Mucosa of stomach (tissue), 1 donor: ENCODE data around the gene NAA50.

Experiments
- H3K27me3 ChIP-seq: one replicate; pipeline ENCODE4 v1.7.0; 2013; ENCODE audit warnings: mild to moderate bottlenecking, low read length; ENCODE audit not compliant: control insufficient read depth, insufficient read depth
- H3K36me3 ChIP-seq: one replicate; pipeline ENCODE4 v1.7.0; 2013; ENCODE audit warnings: low read length; ENCODE audit not compliant: control insufficient read depth, insufficient read depth
- H3K4me1 ChIP-seq: one replicate; pipeline ENCODE4 v1.7.0; 2013; ENCODE audit warnings: mild to moderate bottlenecking, low read length; ENCODE audit not compliant: control insufficient read depth, insufficient read depth
- H3K4me3 ChIP-seq: one replicate; pipeline ENCODE4 v1.7.0; 2013; ENCODE audit warnings: low read length
- H3K9ac ChIP-seq: one replicate; pipeline ENCODE4 v1.7.0; 2013; ENCODE audit warnings: mild to moderate bottlenecking, low read length, moderate library complexity
- H3K9me3 ChIP-seq: one replicate; pipeline ENCODE4 v1.7.0; 2013; ENCODE audit warnings: mild to moderate bottlenecking, low read length, moderate library complexity; ENCODE audit not compliant: control insufficient read depth
- donor health status: Pancreatic carcinoma.

The NAA50 gene

DNA sequence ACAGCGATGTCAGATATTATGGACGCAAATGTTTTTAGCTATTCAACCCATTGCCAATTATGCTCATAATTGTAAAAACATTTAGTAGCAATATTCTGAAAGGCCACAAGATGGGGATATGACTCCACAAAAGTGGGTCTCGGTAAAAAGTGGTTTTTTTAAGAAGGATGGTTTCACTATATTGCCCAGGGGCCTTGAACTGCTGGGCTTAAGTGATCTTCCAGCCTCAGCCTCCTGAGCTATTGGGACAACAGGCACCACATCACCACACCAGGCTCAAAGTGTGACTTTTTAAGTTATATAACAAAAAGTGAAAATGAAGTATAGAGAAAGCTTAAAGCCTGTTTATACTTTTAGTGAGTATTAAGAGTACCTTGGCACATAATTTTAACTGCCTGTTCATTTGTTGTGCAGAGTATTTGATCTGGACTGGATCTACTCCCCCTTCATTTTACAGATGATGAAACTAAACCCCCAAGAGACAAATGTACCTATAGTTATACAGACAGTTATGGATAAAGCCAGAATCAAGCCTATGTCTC, 9.4 kb downstream of the NAA50 start:
- Histone ChIP-seq H3K9ac (peak overlapping the region; percentile 9), H3K4me3 (no peak overlapping the region), H3K27me3 (no peaks in the 10 kb centered on the region), H3K9me3 (no peaks in the 10 kb centered on the region), H3K4me1 (peaks cover 5% of the 10 kb centered on the region), H3K36me3 (no peaks in the 10 kb centered on the region)

DNA sequence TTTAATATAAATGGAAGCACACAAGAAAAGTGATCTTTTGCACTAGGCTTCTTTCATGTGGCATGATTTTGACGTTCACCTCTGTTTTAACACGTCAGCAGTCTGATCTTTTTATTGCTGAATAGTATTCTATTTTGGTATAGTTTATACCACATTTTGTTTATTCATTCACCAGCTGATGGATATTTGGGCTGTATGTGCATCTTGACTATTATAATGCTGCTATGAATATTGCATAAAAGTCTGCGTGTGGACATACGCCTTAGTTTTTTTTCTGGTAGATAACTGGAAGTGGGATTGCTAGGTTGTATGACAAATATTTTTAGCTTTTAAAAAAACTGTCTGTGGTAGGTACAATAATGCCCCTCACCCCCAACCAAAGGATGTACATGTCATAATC, 14.4 kb downstream of the NAA50 start:
- no peak overlapping the region for H3K9ac ChIP-seq
- no peaks in the 10 kb centered on the region for H3K27me3 ChIP-seq
- no peaks in the 10 kb centered on the region for H3K36me3 ChIP-seq
- peaks cover 3% of the 10 kb centered on the region for H3K4me1 ChIP-seq
- no peaks in the 10 kb centered on the region for H3K9me3 ChIP-seq
- no peak overlapping the region for H3K4me3 ChIP-seq

DNA sequence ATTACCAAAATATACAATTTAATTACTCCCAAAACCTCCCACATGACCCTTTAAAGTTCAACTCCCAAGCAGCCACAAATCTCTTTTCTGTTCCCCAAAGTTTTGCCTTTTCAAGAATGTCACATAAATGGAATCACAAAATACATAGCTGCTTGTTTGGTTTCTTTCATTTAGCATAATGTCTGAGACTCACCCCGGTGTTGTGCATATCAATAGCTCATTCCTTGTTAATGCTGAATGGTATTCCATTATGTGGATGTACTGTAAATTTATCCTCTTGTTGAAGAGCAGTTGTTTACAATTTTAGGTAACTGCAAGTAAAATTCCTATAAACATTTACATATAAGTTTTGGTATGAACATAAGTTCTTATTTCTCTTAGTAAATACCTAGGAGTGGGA, 15.5 kb downstream of the NAA50 start:
- no peak overlapping the region for H3K9ac ChIP-seq
- no peaks in the 10 kb centered on the region for H3K36me3 ChIP-seq
- H3K9me3 ChIP-seq, result no peaks in the 10 kb centered on the region
- no peaks in the 10 kb centered on the region for H3K27me3 ChIP-seq
- no peak overlapping the region for H3K4me3 ChIP-seq
- H3K4me1 ChIP-seq, result no peaks in the 10 kb centered on the region

DNA sequence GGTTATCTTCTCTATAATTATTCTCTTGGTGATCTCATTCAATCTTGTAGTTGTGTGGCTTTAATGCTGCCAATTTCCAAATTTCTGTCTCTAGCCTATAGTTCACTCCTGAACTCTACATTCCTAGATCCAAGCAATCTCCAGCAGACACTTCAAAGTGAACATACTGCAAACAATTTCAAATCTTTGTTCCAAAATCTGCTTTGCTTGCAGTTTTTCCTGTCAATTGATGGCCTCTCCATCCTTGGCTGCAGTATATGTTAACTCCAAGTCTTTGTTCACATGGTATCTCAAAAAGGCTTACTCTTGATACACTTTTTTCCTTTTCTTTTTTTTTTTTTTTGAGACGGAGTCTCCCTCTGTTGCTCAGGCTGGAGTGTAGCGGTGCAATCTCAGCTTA, 17.4 kb downstream of the NAA50 start:
- Histone ChIP-seq H3K9ac (no peak overlapping the region), H3K36me3 (no peaks in the 10 kb centered on the region), H3K27me3 (no peaks in the 10 kb centered on the region), H3K4me3 (no peak overlapping the region), H3K9me3 (no peaks in the 10 kb centered on the region), H3K4me1 (peaks cover 4% of the 10 kb centered on the region)

DNA sequence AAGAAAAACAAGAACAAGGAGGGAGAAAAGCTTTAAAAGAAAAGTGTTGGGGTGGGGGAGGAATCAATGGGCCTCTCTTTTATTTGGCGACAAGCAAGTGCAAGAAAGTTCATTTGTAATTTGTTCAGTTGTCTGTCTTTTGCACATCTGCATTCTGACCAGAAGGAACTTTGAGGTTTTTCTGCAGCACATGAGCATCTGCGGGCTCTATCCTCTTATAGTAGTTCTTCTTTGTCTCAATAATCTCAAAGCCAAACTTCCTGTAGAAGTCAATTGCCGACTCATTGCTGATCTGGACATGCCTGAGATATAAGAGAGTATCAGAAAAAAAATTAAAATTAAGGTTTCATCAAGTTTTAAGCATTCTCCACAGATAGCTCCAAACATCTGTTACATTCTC, 24.4 kb downstream of the NAA50 start:
- no peaks in the 10 kb centered on the region for H3K27me3 ChIP-seq
- peaks cover 4% of the 10 kb centered on the region for H3K4me1 ChIP-seq
- no peak overlapping the region for H3K4me3 ChIP-seq
- H3K9ac ChIP-seq, result no peak overlapping the region
- peaks cover 7% of the 10 kb centered on the region for H3K36me3 ChIP-seq
- no peaks in the 10 kb centered on the region for H3K9me3 ChIP-seq

DNA sequence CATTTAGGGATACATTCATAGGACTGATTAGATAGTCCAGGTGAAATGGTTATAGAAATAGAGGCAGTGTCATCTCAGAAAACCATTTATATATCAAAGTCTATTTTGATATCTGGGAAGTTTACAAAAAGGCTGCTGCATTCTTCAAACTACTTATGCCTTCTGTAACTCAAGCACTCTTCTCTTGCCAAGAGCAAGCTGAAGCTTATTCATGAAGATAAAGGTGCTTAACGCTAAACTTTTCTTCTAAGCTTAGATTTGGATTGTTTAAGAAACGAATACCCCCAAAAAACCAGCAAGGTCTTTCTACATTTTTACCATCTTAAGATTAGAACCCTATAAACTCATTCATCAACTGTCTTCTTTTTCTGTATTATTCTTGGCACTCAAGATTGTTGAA, 26.3 kb downstream of the NAA50 start:
- Histone ChIP-seq H3K4me3 (no peak overlapping the region), H3K9me3 (no peaks in the 10 kb centered on the region), H3K36me3 (peaks cover 7% of the 10 kb centered on the region), H3K4me1 (peaks cover 4% of the 10 kb centered on the region), H3K27me3 (no peaks in the 10 kb centered on the region), H3K9ac (no peak overlapping the region)

DNA sequence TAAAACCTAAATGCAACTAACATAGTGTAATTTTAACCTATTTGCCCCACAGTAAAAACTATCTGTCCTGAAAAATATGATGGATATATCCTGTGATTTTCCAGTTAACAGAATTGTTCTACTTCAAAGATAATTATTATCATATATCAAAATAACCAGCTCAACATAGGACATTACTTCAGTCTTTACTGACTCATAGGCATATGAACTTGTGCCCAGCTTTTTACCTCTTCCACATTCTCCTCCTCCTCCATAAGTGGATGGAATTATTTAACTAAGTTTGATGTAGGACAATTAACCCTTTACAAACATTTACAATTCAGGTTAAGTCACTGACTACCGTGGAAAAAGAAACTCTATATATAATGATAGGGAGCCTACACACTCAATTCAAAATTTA, 26.8 kb downstream of the NAA50 start:
- Histone ChIP-seq H3K36me3 (peaks cover 7% of the 10 kb centered on the region), H3K4me1 (peaks cover 4% of the 10 kb centered on the region), H3K9me3 (no peaks in the 10 kb centered on the region), H3K9ac (no peak overlapping the region), H3K4me3 (no peak overlapping the region), H3K27me3 (no peaks in the 10 kb centered on the region)

DNA sequence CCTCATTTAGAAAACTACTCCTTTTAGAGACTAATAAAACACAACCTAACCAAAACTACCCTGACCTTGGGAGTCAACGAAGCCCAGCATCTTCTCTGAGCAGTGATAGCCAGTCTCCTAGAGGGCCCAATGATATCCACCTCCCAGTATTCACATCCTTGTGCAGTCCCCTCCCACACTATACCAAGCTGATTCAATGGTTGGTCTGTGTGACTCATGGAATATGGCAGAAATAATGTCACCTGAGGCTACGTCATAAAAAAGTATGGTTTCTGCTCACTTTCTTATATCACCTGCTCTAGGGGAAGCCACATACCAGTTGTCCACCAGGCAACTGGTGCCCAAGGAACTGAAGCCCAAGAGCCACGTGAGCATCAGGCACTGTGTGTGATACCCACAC, 28.2 kb downstream of the NAA50 start:
- peaks cover 7% of the 10 kb centered on the region for H3K36me3 ChIP-seq

DNA sequence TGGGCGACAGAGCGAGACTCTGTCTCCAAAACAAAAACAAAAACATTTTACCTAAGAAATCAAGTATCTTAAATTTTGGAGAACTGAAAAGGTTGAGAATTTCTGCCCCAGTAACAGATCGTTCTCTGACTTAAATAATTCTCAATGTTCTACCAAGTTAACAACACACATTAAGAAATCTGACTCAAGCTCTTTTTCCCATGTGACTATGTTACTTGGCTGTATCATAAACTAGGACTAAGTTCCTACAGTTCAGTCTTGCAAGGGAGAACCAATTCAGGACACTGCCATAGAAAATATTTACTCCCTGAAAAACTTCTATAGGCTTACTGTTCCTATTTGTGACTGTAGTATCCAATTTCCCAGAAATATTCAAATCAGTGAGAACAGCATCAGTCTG, 28.7 kb downstream of the NAA50 start:
- H3K9me3 ChIP-seq, result no peaks in the 10 kb centered on the region
- H3K9ac ChIP-seq, result no peak overlapping the region
- H3K27me3 ChIP-seq, result no peaks in the 10 kb centered on the region
- H3K36me3 ChIP-seq, result peaks cover 7% of the 10 kb centered on the region
- H3K4me3 ChIP-seq, result no peak overlapping the region
- no peaks in the 10 kb centered on the region for H3K4me1 ChIP-seq

More for the DNA sequence above, 28.2 kb downstream of the NAA50 start:
- H3K9me3 ChIP-seq, result no peaks in the 10 kb centered on the region
- no peaks in the 10 kb centered on the region for H3K27me3 ChIP-seq
- no peaks in the 10 kb centered on the region for H3K4me1 ChIP-seq
- no peak overlapping the region for H3K4me3 ChIP-seq
- no peak overlapping the region for H3K9ac ChIP-seq

DNA sequence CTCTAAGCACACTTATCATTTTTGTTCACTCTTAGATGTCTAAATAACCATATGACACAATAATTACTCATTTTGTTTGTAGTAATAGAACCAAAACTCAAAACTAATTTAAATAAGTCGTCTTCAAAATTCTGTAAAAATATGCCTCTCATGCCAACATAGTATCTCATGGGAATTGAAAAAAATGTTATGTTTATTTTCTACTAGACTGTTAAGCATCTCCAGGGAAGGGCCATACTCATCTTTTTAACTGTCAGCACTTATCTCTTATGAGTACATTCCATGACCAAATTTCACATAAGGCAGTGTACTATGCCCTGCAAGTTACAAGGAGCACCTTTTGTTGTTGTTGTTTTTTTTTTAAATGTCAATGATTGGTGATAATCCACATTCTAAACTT, 31.3 kb downstream of the NAA50 start:
- no peaks in the 10 kb centered on the region for H3K27me3 ChIP-seq
- H3K4me1 ChIP-seq, result no peaks in the 10 kb centered on the region
- H3K9ac ChIP-seq, result no peak overlapping the region
- H3K9me3 ChIP-seq, result no peaks in the 10 kb centered on the region
- no peaks in the 10 kb centered on the region for H3K36me3 ChIP-seq
- no peak overlapping the region for H3K4me3 ChIP-seq

DNA sequence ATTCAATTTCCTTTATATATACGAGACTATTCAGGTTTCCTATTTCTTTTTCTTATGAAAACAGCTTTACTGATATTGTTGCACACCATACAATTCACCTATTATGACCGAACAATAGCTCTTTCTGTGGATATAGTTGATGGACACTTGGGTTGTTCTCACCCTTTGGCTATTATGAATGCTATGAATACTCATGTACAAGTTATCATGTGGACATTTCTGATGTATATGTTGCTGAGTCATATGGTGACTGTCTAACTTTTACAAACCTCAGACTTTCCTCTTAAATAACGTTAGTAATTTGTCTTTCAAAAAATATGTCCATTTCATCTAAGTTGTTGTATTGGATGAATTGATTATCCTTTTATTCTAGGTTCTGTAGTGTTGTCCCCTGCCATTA, 33.9 kb downstream of the NAA50 start:
- Histone ChIP-seq H3K27me3 (no peaks in the 10 kb centered on the region), H3K4me1 (no peaks in the 10 kb centered on the region), H3K36me3 (no peaks in the 10 kb centered on the region)

DNA sequence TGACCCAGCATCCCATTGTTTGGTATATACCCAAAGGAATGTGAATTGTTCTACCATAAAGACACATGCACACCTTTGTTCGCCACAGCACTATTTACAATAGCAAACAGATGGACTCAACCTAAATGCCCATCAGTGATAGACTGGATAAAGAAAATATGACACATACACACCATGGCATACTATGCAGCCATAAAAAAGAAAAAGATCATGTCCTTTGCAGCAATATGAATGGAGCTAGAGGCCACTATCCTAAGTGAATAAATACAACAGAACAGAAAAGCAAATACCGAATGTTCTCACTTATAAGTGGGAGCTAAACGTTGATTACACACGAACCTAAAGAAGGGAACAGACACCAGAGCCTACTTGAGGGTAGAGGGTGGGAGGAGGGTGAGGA, 38.2 kb downstream of the NAA50 start:
- no peaks in the 10 kb centered on the region for H3K36me3 ChIP-seq
- no peaks in the 10 kb centered on the region for H3K9me3 ChIP-seq
- H3K9ac ChIP-seq, result no peak overlapping the region
- H3K27me3 ChIP-seq, result no peaks in the 10 kb centered on the region
- no peaks in the 10 kb centered on the region for H3K4me1 ChIP-seq
- H3K4me3 ChIP-seq, result no peak overlapping the region

More for the DNA sequence above, 33.9 kb downstream of the NAA50 start:
- no peak overlapping the region for H3K4me3 ChIP-seq
- H3K9me3 ChIP-seq, result no peaks in the 10 kb centered on the region
- H3K9ac ChIP-seq, result no peak overlapping the region

DNA sequence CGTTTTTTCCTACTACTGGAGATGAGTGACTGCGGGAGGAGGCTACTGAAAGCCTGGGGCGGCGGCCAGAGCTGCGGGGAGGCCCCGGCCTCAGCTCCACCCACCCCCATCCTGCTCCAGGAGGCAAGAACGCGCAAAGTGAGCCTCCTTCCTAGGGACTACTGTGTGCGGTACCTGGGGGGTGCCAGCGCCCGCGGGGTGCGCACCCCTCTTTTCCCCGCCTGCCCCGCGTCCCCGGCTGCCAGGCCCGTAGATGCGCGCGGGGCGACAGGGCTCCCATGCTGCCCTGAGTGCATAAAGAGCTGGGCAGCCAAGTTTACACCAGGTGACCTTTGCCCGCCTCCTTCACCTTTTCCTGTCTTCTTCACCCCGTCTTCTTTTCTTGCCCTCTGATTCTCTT, 47.1 kb downstream of the NAA50 start:
- peak overlapping the region; percentile 41 for H3K9ac ChIP-seq

More for the DNA sequence above, 47.1 kb downstream of the NAA50 start:
- H3K36me3 ChIP-seq, result no peaks in the 10 kb centered on the region
- no peak overlapping the region for H3K4me3 ChIP-seq
- H3K27me3 ChIP-seq, result no peaks in the 10 kb centered on the region
- H3K4me1 ChIP-seq, result peaks cover 16% of the 10 kb centered on the region
- H3K9me3 ChIP-seq, result no peaks in the 10 kb centered on the region
